BJ (cell line): Measurements from ENCODE around the gene KIF22. TPM values are rescaled to one million over a fixed set of nuclear protein-coding genes. Genes with fewer than 3 reads are reported as not detected.

Source experiments
- CTCF ChIA-PET: fragments of 350-600 bp; formaldehyde crosslinking; extraction: SDS; loops from one replicate; lab custom pipeline; 2021; ENCODE audit warnings: antibody characterized with exemption, inconsistent platforms; lab: Yijun Ruan, JAX
- POLR2A ChIA-PET: fragments of 300-600 bp; sonication (Branson Sonifier 250); formaldehyde crosslinking; extraction: SDS; loops from one replicate; lab custom pipeline; 2021; ENCODE audit warnings: antibody characterized with exemption; lab: Charles Lee
- DNase-seq: peaks from one replicate; pipeline ENCODE4 v3.0.0-alpha.2; 2011; ENCODE audit warnings: low read depth
- H3K27me3 ChIP-seq: 2 replicates; pipeline ENCODE4 v1.6.0; 2011; ENCODE audit warnings: low read length; ENCODE audit not compliant: control insufficient read depth, insufficient read depth
- H3K36me3 ChIP-seq: 2 replicates; pipeline ENCODE4 v1.5.1; 2011; ENCODE audit warnings: low read length; ENCODE audit not compliant: control insufficient read depth, insufficient read depth
- H3K4me3 ChIP-seq: 2 replicates; pipeline ENCODE4 v1.5.1; 2011; ENCODE audit warnings: low read depth, mild to moderate bottlenecking, control low read depth, low read length
- polyA plus RNA-seq: library from polyadenylated mRNA; depleted of rRNA; stranded (reverse); fragments of >200 nt; gene quantifications from 2 replicates; pipeline ENCODE4 v1.2.3, GENCODE V29; 2011
- TF ChIP-seq, protein P1 (sequence below): IDR thresholded peaks from 2 replicates; pipeline ENCODE4 v1.5.1; 2011; ENCODE audit warnings: low read depth, mild to moderate bottlenecking, control low read depth, inconsistent platforms, low read length, moderate library complexity; ENCODE audit not compliant: insufficient read depth

Gene KIF22
- polyA plus RNA-seq, 1 experiment, result 68.3 TPM

DNA sequence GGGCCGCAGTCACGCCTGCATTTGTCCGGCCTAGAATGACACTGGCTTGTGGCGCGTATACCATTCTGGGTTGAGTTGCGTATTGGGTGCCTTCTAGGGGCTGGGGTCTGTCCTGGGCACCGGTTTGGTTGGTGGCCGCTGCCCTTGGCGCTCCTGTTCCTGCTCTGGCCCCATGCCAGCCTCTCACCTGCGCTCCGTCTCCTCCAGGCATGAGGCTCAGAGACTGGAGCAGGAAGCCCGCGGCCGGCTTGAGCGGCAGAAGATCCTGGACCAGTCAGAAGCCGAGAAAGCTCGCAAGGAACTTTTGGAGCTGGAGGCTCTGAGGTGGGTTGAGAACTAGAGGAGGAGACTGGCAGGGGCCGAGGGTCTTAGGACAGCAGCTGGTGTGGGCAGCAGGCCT lies 55.1 kb downstream of the KIF22 start:
- TF ChIP-seq, protein P1, sequence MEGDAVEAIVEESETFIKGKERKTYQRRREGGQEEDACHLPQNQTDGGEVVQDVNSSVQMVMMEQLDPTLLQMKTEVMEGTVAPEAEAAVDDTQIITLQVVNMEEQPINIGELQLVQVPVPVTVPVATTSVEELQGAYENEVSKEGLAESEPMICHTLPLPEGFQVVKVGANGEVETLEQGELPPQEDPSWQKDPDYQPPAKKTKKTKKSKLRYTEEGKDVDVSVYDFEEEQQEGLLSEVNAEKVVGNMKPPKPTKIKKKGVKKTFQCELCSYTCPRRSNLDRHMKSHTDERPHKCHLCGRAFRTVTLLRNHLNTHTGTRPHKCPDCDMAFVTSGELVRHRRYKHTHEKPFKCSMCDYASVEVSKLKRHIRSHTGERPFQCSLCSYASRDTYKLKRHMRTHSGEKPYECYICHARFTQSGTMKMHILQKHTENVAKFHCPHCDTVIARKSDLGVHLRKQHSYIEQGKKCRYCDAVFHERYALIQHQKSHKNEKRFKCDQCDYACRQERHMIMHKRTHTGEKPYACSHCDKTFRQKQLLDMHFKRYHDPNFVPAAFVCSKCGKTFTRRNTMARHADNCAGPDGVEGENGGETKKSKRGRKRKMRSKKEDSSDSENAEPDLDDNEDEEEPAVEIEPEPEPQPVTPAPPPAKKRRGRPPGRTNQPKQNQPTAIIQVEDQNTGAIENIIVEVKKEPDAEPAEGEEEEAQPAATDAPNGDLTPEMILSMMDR, result no peak
- Histone ChIP-seq H3K4me3 (no peak overlapping the region), H3K36me3 (peaks cover 51% of the 10 kb centered on the region), H3K27me3 (no peaks in the 10 kb centered on the region)
- CTCF ChIA-PET, result interaction anchor here (3.9 kb wide), 1 partner anchor 21 kb away, joined by 81 read pairs; the partner anchor contains the start of gene MVP
- DNase-seq, result no peak
- POLR2A ChIA-PET, result no interaction called here

DNA sequence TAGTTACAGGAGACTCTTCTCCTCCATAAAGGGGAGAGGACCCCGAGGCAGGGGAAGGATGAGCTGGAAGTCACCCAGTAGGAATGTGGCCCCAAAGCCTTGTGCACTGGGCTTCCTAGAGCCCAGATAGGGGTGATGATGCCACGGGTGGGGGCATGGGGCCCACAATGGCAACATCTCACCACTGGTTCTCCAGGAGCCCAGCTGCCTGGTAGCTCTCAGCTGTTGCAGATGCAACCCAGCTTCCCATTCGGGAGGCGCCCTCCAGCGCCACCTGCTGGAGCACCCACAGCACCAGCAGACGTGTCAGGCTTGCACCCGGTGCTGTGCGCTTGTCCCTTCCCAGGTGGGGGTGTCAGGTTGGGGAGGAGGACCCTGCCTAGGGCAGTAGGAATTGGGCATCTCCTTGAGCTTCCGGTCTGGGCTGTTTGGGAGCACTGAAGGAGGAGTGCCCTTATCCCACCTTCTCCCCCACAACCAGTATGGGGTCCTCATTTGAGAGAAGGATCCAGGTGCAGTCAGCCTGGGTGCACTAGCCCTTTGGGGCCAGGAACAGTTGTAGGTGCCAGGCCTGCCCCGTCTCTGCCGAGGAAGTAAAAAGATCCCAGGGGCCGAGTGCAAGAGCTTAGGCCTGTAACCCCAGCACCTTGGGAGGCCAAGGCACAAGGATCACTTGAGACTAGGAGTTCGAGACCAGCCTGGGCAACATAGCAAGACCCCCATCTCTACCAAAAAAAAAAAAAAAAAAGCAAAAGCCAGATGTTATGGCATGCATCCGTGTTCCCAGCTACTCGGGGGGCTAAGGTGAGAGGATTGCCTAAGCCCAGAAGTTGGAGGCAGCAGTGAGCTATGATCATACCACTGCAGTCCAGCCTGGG lies 58.1 kb downstream of the KIF22 start:
- TF ChIP-seq, protein P1, result peak; percentile 96
- ChIA-PET CTCF (interaction anchor here (0.6 to 3.9 kb wide), 30 partner anchors 9 to 183 kb away, joined by 3 to 81 read pairs (median 4); partner anchors contain the start of genes ASPHD1, CDIPT, KCTD13 and KIF22), POLR2A (interaction anchor here (0.6 kb wide), 1 partner anchor 20 kb away, joined by 10 read pairs; no protein-coding TSS in a partner anchor)
- no peaks in the 10 kb centered on the region for H3K27me3 ChIP-seq
- no peak for DNase-seq
- peaks cover 37% of the 10 kb centered on the region for H3K36me3 ChIP-seq
- no peak overlapping the region for H3K4me3 ChIP-seq

DNA sequence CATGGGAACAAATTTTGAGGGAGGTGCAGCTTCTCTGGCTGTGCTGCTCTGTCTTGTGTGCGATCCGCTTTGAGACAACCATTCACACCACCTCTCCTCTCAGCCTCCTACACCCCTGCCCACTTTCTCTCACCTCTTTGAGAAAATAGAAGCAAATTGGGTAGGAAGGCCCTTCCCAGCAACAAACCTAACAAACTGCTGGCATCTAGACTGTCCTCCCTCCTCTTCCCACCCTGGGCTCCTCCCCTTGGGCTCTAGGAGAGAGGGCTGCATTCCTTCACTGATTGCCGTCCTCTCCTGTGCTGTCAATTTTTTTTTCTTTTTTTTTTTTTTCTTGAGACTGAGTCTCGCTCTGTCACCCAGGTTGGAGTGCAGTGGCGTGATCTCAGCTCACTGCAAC lies 59.0 kb downstream of the KIF22 start:
- H3K36me3 ChIP-seq, result peaks cover 33% of the 10 kb centered on the region
- DNase-seq, result no peak
- POLR2A ChIA-PET, result no interaction called here
- TF ChIP-seq, protein P1, result no peak
- no peak overlapping the region for H3K4me3 ChIP-seq
- H3K27me3 ChIP-seq, result no peaks in the 10 kb centered on the region
- CTCF ChIA-PET, result interaction anchor here (0.6 to 3.9 kb wide), 16 partner anchors 8 to 159 kb away, joined by 3 to 81 read pairs (median 6); partner anchors contain the start of genes ASPHD1, CDIPT, MAZ and MVP

DNA sequence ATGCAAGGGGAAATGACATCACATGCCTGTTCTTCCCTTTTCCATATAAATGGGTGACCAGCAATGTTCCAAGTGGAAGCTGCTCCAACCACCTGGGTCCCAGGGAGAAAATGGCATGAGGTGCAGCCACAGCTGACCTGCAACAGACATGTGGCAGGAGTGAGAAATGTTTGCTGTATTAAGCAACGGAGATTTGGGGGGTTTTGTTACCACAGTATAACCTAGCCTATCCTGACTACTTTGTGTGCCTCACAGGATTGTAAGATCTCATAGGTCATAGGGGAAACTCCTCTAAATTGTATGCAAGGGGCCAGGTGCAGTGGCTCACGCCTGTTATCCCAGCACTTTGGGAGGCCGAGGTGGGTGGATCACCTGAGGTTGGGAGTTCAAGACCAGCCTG lies 60.4 kb downstream of the KIF22 start:
- H3K36me3 ChIP-seq, result peaks cover 21% of the 10 kb centered on the region
- ChIA-PET CTCF (no interaction called here), POLR2A (interaction anchor here (0.6 kb wide), 1 partner anchor 40 kb away, joined by 17 read pairs; no protein-coding TSS in a partner anchor)
- H3K4me3 ChIP-seq, result no peak overlapping the region
- H3K27me3 ChIP-seq, result no peaks in the 10 kb centered on the region
- DNase-seq, result no peak
- TF ChIP-seq, protein P1, result no peak

DNA sequence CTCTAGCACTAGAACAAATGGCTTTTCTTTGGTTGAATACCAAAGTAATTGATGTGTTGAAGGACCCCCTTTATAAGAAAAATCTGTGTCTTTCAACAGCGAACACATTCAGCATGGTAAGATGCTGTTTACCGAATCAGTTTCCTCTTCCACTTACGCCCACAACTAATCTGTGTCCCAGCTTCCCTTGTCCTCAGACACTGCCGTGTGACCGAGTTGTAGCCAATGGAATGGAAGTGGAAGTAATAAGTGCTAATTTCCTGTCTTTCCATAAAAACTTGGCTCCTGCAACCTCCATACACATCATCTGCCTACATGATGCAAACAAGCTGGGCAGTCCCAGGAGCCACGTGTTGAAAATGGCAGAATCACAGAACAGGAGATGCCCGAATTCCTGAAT lies 62.1 kb downstream of the KIF22 start:
- ChIA-PET CTCF (interaction anchor here (1.4 kb wide), 1 partner anchor 62 kb away, joined by 5 read pairs; the partner anchor contains the start of gene KIF22), POLR2A (interaction anchor here (0.5 kb wide), 1 partner anchor 15 kb away, joined by 3 read pairs; no protein-coding TSS in a partner anchor)
- H3K27me3 ChIP-seq, result no peaks in the 10 kb centered on the region
- H3K4me3 ChIP-seq, result no peak overlapping the region
- H3K36me3 ChIP-seq, result peaks cover 9% of the 10 kb centered on the region
- TF ChIP-seq, protein P1, result no peak
- DNase-seq, result peak; percentile 44
